MCF 10A (cell line): Measurements from ENCODE around the gene ZNF142. TPM values are rescaled to one million over a fixed set of nuclear protein-coding genes. Genes with fewer than 3 reads are reported as not detected.
A peak's percentile ranks its signal among the peaks of the same experiment; 100 is the strongest.

Source experiments
- BruUV-seq: library from RNA; stranded (reverse); fragments of 400-500 nt; replicated peaks from 2 replicates; lab custom pipeline; 2021; lab: Mats Ljungman, UMichigan
- CTCF ChIA-PET: fragments of 300-600 bp; sonication (Branson Sonifier 250); formaldehyde crosslinking; extraction: SDS; loops from one replicate; lab custom pipeline; 2021; ENCODE audit warnings: antibody characterized with exemption, inconsistent platforms; lab: Yijun Ruan, JAX
- POLR2A ChIA-PET: fragments of 300-600, 350-650 bp; sonication (Branson Sonifier 250); formaldehyde crosslinking; extraction: SDS; loops from one replicate; lab custom pipeline; 2020; ENCODE audit warnings: antibody characterized with exemption, inconsistent platforms; lab: Yijun Ruan, JAX
- DNase-seq: peaks from one replicate; pipeline ENCODE4 v3.0.0-alpha.2; 2018; ENCODE audit not compliant: unreplicated experiment
- H3K27ac Mint-ChIP-seq: one replicate; pipeline ENCODE4 v1.8.0; 2022; ENCODE audit warnings: mild to moderate bottlenecking, low read depth, mixed read lengths; ENCODE audit not compliant: unreplicated experiment
- H3K27me3 Mint-ChIP-seq: one replicate; pipeline ENCODE4 v1.8.0; 2022; ENCODE audit warnings: mixed read lengths; ENCODE audit not compliant: insufficient read depth, unreplicated experiment
- H3K36me3 Mint-ChIP-seq: one replicate; pipeline ENCODE4 v1.8.0; 2022; ENCODE audit warnings: mild to moderate bottlenecking, moderate library complexity, mixed read lengths; ENCODE audit not compliant: insufficient read depth, unreplicated experiment
- H3K4me1 Mint-ChIP-seq: one replicate; pipeline ENCODE4 v1.8.0; 2022; ENCODE audit warnings: mixed read lengths; ENCODE audit not compliant: insufficient read depth, unreplicated experiment
- H3K4me3 Mint-ChIP-seq: one replicate; pipeline ENCODE4 v1.8.0; 2022; ENCODE audit warnings: mild to moderate bottlenecking, moderate library complexity, mixed read lengths; ENCODE audit not compliant: unreplicated experiment
- H3K9me3 Mint-ChIP-seq: one replicate; pipeline ENCODE4 v1.8.0; 2022; ENCODE audit warnings: mixed read lengths; ENCODE audit not compliant: unreplicated experiment
- CTCF ChIP-seq: fragments of 200-600 bp; IDR thresholded peaks from one replicate; pipeline ENCODE4 v1.8.0; 2022; ENCODE audit warnings: antibody characterized with exemption, mild to moderate bottlenecking; ENCODE audit not compliant: unreplicated experiment
- intact Hi-C: fragments of 100-400 bp; cut with micrococcal nuclease; formaldehyde crosslinking; loops from 2 replicates; pipeline ENCODE4 v1.14.1; 2022
- total RNA-seq: library from RNA; stranded (reverse); gene quantifications from 2 replicates; pipeline ENCODE4 v1.2.3, GENCODE V29; 2022

ZNF142 gene
- total RNA-seq, 1 experiment from 2014 or later = 37.8 TPM

GRCh38 chr2:218627939-218628338, 31.5 kb downstream of the ZNF142 start:
- no peak for TF ChIP-seq CTCF
- H3K27me3 Mint-ChIP-seq = no peaks in the 10 kb centered on the region
- ChIA-PET POLR2A (no interaction called here), CTCF (interaction anchor here (0.9 to 1.1 kb wide), 4 partner anchors 11 to 98 kb away, joined by 3 to 6 read pairs (median 4); no protein-coding TSS in a partner anchor)
- no peaks in the 10 kb centered on the region for H3K9me3 Mint-ChIP-seq
- no peaks in the 10 kb centered on the region for H3K4me1 Mint-ChIP-seq
- intact Hi-C loops = no loop called here
- peaks cover 6% of the 10 kb centered on the region for H3K36me3 Mint-ChIP-seq
- DNase-seq = no peak
- BruUV-seq = no TSS peak
- H3K4me3 Mint-ChIP-seq = no peak overlapping the region
- no peak overlapping the region for H3K27ac Mint-ChIP-seq

- intact Hi-C loops = no loop called here
- no peak overlapping the region for H3K27ac Mint-ChIP-seq
- no peak for DNase-seq
- no peak for TF ChIP-seq CTCF
- POLR2A ChIA-PET = no interaction called here
- H3K9me3 Mint-ChIP-seq = no peaks in the 10 kb centered on the region
- H3K4me1 Mint-ChIP-seq = no peaks in the 10 kb centered on the region
- H3K4me3 Mint-ChIP-seq = no peak overlapping the region
- H3K27me3 Mint-ChIP-seq = no peaks in the 10 kb centered on the region
- CTCF ChIA-PET = interaction anchor here (1.3 kb wide), 1 partner anchor 22 kb away, joined by 6 read pairs; no protein-coding TSS in a partner anchor
- no TSS peak for BruUV-seq
- peaks cover 6% of the 10 kb centered on the region for H3K36me3 Mint-ChIP-seq
Observed at GRCh38 chr2:218626369-218626768, 33.1 kb downstream of the ZNF142 start.

- H3K4me1 Mint-ChIP-seq = no peaks in the 10 kb centered on the region
- no peak for DNase-seq
- ChIA-PET CTCF (interaction anchor here (0.7 kb wide), 1 partner anchor 23 kb away, joined by 3 read pairs; no protein-coding TSS in a partner anchor), POLR2A (no interaction called here)
- no peaks in the 10 kb centered on the region for H3K9me3 Mint-ChIP-seq
- H3K36me3 Mint-ChIP-seq = no peaks in the 10 kb centered on the region
- no TSS peak for BruUV-seq
- intact Hi-C loops = no loop called here
- no peak for TF ChIP-seq CTCF
- no peaks in the 10 kb centered on the region for H3K27me3 Mint-ChIP-seq
- no peak overlapping the region for H3K27ac Mint-ChIP-seq
- no peak overlapping the region for H3K4me3 Mint-ChIP-seq
Observed at GRCh38 chr2:218623366-218623705, 36.1 kb downstream of the ZNF142 start.

GRCh38 chr2:218622606-218623365, 36.6 kb downstream of the ZNF142 start:
- H3K4me3 Mint-ChIP-seq = no peak overlapping the region
- CTCF ChIA-PET = interaction anchor here (1.0 kb wide), 1 partner anchor 9 kb away, joined by 4 read pairs; no protein-coding TSS in a partner anchor
- POLR2A ChIA-PET = interaction anchor here (1.2 kb wide), 1 partner anchor 12 kb away, joined by 3 read pairs; no protein-coding TSS in a partner anchor

More at GRCh38 chr2:218622606-218623365, 36.6 kb downstream of the ZNF142 start:
- H3K9me3 Mint-ChIP-seq = no peaks in the 10 kb centered on the region
- H3K27ac Mint-ChIP-seq = no peak overlapping the region
- no peaks in the 10 kb centered on the region for H3K36me3 Mint-ChIP-seq
- H3K27me3 Mint-ChIP-seq = no peaks in the 10 kb centered on the region
- DNase-seq = peak; percentile 27
- intact Hi-C loops = no loop called here
- BruUV-seq = no TSS peak
- no peaks in the 10 kb centered on the region for H3K4me1 Mint-ChIP-seq
- no peak for TF ChIP-seq CTCF
